Progenitor cell of endocrine pancreas (in vitro differentiated cells): ENCODE data around the gene MORC1. TPM values are rescaled to one million over a fixed set of nuclear protein-coding genes. Genes with fewer than 3 reads are reported as not detected.

Source experiments
- DNase-seq: peaks from one replicate; pipeline ENCODE4 v3.0.0; 2021; ENCODE audit warnings: low spot score; ENCODE audit not compliant: unreplicated experiment
- H3K27ac Mint-ChIP-seq: 2 replicates; pipeline ENCODE4 v1.8.0; 2021; ENCODE audit warnings: mild to moderate bottlenecking, moderate library complexity, mixed read lengths
- H3K27me3 Mint-ChIP-seq: 2 replicates; pipeline ENCODE4 v1.8.0; 2021; ENCODE audit warnings: mixed read lengths
- H3K36me3 Mint-ChIP-seq: 2 replicates; pipeline ENCODE4 v1.8.0; 2022; ENCODE audit warnings: mixed read lengths; ENCODE audit not compliant: insufficient read depth
- H3K4me1 Mint-ChIP-seq: 2 replicates; pipeline ENCODE4 v1.8.0; 2021; ENCODE audit warnings: low read depth, mixed read lengths
- H3K4me3 Mint-ChIP-seq: 2 replicates; pipeline ENCODE4 v1.8.0; 2021; ENCODE audit warnings: low read depth, mild to moderate bottlenecking, moderate library complexity, mixed read lengths
- H3K9me3 Mint-ChIP-seq: 2 replicates; pipeline ENCODE4 v1.8.0; 2021; ENCODE audit warnings: low read depth, mixed read lengths
- CTCF ChIP-seq: fragments of 200-600 bp; sonication (generic); IDR thresholded peaks from one replicate; pipeline ENCODE4 v1.5.0; 2021; ENCODE audit warnings: antibody characterized with exemption, mild to moderate bottlenecking; ENCODE audit not compliant: unreplicated experiment
- total RNA-seq: library from RNA; stranded (reverse); gene quantifications from 2 replicates; pipeline ENCODE4 v1.2.1, GENCODE V29; 2021

MORC1 gene
- total RNA-seq, 1 donor from 2014 or later: not detected

GRCh38 chr3:109122690-109123089, 4.8 kb upstream of the MORC1 start:
- Mint-ChIP-seq H3K27me3 (no peaks in the 10 kb centered on the region), H3K4me3 (no peak overlapping the region), H3K27ac (no peak overlapping the region), H3K9me3 (peaks cover 7% of the 10 kb centered on the region), H3K36me3 (peaks cover 6% of the 10 kb centered on the region), H3K4me1 (peaks cover 14% of the 10 kb centered on the region)
- TF ChIP-seq CTCF: no peak
- no peak for DNase-seq

GRCh38 chr3:109118584-109118983, 650 bp upstream of the MORC1 start:
- Mint-ChIP-seq H3K27ac (no peak overlapping the region), H3K36me3 (peaks cover 5% of the 10 kb centered on the region), H3K4me3 (no peak overlapping the region), H3K9me3 (peaks cover 7% of the 10 kb centered on the region), H3K27me3 (no peaks in the 10 kb centered on the region), H3K4me1 (peaks cover 2% of the 10 kb centered on the region)
- no peak for TF ChIP-seq CTCF
- no peak for DNase-seq

- Mint-ChIP-seq H3K9me3 (no peaks in the 10 kb centered on the region), H3K4me3 (no peak overlapping the region), H3K27ac (no peak overlapping the region), H3K4me1 (peaks cover 2% of the 10 kb centered on the region), H3K36me3 (no peaks in the 10 kb centered on the region), H3K27me3 (no peaks in the 10 kb centered on the region)
- DNase-seq: no peak
- TF ChIP-seq CTCF: no peak
These were observed 1.9 kb downstream of the MORC1 start for GRCh38 chr3:109116031-109116430.

- H3K36me3 Mint-ChIP-seq: no peaks in the 10 kb centered on the region
- H3K4me1 Mint-ChIP-seq: peaks cover 2% of the 10 kb centered on the region
- no peaks in the 10 kb centered on the region for H3K9me3 Mint-ChIP-seq
- H3K4me3 Mint-ChIP-seq: no peak overlapping the region
- no peak overlapping the region for H3K27ac Mint-ChIP-seq
- DNase-seq: no peak
- no peak for TF ChIP-seq CTCF
- H3K27me3 Mint-ChIP-seq: no peaks in the 10 kb centered on the region
These were observed 2.5 kb downstream of the MORC1 start for GRCh38 chr3:109115451-109115850.

- Mint-ChIP-seq H3K36me3 (no peaks in the 10 kb centered on the region), H3K4me1 (peaks cover 2% of the 10 kb centered on the region), H3K27ac (no peak overlapping the region), H3K27me3 (no peaks in the 10 kb centered on the region), H3K4me3 (no peak overlapping the region), H3K9me3 (no peaks in the 10 kb centered on the region)
- no peak for TF ChIP-seq CTCF
- no peak for DNase-seq
These were observed 3.2 kb downstream of the MORC1 start for GRCh38 chr3:109114746-109115145.
